Measurements from ENCODE around the gene MVB12B. TPM values are rescaled to one million over a fixed set of nuclear protein-coding genes. Genes with fewer than 3 reads are reported as not detected.
"Not testable (repeated sequence)": the region's sequence is repeated elsewhere in the genome, so short reads cannot be mapped to it uniquely, and the experiment has no call there.

MVB12B gene, protein sequence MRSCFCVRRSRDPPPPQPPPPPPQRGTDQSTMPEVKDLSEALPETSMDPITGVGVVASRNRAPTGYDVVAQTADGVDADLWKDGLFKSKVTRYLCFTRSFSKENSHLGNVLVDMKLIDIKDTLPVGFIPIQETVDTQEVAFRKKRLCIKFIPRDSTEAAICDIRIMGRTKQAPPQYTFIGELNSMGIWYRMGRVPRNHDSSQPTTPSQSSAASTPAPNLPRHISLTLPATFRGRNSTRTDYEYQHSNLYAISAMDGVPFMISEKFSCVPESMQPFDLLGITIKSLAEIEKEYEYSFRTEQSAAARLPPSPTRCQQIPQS
- 10 to 100 TPM in 3 of 4 donors, 1 to 10 TPM in 1; 2.1 to 39.2 (median 22.2) TPM for total RNA-seq

DNA sequence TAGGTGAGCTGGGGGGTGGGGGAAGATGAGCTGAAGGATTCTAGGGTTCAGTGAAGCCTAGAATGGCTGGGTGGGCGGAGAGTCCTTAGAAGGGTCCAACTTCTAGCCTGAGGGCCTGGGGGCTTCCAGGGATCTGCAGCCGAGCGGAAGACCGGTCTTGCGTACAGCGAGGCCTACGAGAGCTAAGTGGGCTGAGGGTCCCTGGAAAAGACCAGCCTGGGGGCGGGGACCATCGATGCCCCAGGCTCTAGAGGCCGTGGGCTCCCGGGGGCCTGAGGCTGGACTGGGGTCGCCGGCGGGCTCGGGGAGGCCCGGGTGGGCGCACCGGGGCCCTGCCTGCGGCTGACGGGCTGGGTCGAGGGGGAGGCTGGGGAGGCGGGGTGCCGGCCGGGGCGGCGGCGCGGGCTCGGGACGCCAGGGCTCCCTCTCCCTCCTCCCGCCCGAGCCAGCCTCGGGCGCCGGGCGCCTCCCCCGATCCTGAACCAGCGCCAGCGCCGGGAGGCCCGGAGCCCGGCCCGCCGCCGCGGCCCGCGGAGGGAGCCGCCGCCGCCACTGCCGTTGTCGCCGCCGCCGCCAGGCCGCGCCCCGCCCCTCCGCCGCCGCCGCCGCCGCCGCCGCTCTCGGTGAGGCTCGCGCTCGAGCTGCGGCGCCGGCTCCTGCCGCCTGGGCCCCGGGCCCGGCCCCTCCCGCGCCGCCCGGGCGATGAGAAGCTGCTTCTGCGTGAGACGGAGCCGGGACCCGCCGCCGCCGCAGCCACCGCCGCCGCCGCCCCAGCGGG lies at the start of gene MVB12B:
Gene MVB12B, plus strand, starts transcription at position 602 of the 778 bp plus-strand sequence. Its CDS starts 101 bp downstream, at position 703.
- DNase-seq = peak; percentile 21 to 34
- no peak for TF ChIP-seq POLR2A (IDR thresholded peaks at IDR 0.05)
- peak in 1 of 4 experiments; percentile 10 for TF ChIP-seq CTCF (IDR thresholded peaks at IDR 0.05)
- intact Hi-C loops (cut with DNase I; ENCODE audit: low total_unique reads) = no loop called here
- H3K9me3 ChIP-seq = no peaks in the 10 kb centered on the region
- no peaks in the 10 kb centered on the region for H3K27me3 ChIP-seq
- H3K4me1 ChIP-seq = peaks cover 0 to 2% of the 10 kb centered on the region in 2 donors
- no peaks in the 10 kb centered on the region for H3K36me3 ChIP-seq
- H3K27ac ChIP-seq = peak within 1 kb of the TSS; percentile 74 to 81
- peak within 1 kb of the TSS; percentile 33 to 62 for H3K4me3 ChIP-seq

GRCh38 chr9:126283799-126284465 lies 42.7 kb upstream of the MVB12B start:
- H3K27me3 ChIP-seq = peaks cover 0 to 4% of the 10 kb centered on the region in 2 donors
- intact Hi-C loops (cut with DNase I; ENCODE audit: low total_unique reads) = no loop called here
- DNase-seq = no peak
- TF ChIP-seq CTCF (IDR thresholded peaks at IDR 0.05) = no peak
- TF ChIP-seq POLR2A (IDR thresholded peaks at IDR 0.05) = no peak
- H3K9me3 ChIP-seq = no peaks in the 10 kb centered on the region
- no peaks in the 10 kb centered on the region for H3K4me1 ChIP-seq
- no peak overlapping the region for H3K4me3 ChIP-seq
- no peaks in the 10 kb centered on the region for H3K36me3 ChIP-seq
- no peak overlapping the region for H3K27ac ChIP-seq

DNA sequence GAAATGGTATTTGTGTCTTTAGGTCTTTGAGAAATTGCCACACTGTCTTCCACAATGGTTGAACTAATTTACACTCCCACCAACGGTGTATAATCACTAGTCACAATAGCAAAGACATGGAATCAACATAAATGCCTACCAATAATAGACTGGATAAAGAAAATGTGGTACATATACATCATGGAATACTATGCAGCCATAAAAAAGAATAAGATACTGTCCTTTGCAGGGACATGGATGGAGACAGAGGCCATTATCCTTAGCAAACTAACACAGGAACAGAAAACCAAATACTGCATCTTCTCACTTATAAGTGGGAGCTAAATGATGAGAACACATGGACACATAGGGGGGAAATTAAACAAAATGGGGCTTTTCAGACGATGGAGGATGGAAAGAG lies 41.0 kb upstream of the MVB12B start:
- not testable (repeated sequence) for H3K36me3 ChIP-seq

GRCh38 chr9:126287166-126287866 lies 39.3 kb upstream of the MVB12B start:
- no peak overlapping the region for H3K4me3 ChIP-seq
- no peaks in the 10 kb centered on the region for H3K36me3 ChIP-seq
- no peak overlapping the region for H3K27ac ChIP-seq
- H3K4me1 ChIP-seq = no peaks in the 10 kb centered on the region
- H3K27me3 ChIP-seq = peaks cover 0 to 4% of the 10 kb centered on the region in 2 donors
- H3K9me3 ChIP-seq = no peaks in the 10 kb centered on the region
- intact Hi-C loops (cut with DNase I; ENCODE audit: low total_unique reads) = no loop called here
- DNase-seq = no peak
- TF ChIP-seq POLR2A (IDR thresholded peaks at IDR 0.05) (no peak), CTCF (IDR thresholded peaks at IDR 0.05) (no peak)

More for the DNA sequence above, 41.0 kb upstream of the MVB12B start:
- DNase-seq; H3K4me1 ChIP-seq; H3K4me3 ChIP-seq; intact Hi-C loops (cut with DNase I; ENCODE audit: low total_unique reads); H3K27ac ChIP-seq; H3K9me3 ChIP-seq; H3K27me3 ChIP-seq: not testable (repeated sequence)

DNA sequence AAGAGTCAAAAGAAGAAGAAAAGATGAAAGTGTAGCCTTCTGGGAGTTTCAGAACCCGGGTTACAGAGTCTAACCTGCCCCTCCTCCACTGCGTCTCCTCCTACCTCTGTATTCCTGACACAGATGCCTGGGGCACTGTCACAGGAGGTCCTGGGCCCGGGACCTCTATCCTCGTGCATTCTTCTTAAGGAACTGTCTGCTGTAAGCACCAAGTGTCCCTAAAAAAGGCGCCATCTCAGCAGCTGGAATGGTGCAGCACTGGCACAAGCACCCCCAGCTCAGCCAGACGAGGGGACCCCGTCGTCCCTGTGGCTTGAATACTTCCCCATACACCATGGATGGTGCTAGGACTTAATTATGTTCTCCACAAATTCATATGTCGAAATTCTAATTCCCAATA lies 35.8 kb upstream of the MVB12B start:
- Histone ChIP-seq H3K27ac (no peak overlapping the region), H3K4me1 (no peaks in the 10 kb centered on the region), H3K4me3 (no peak overlapping the region), H3K27me3 (peaks cover 0 to 4% of the 10 kb centered on the region in 2 donors), H3K9me3 (no peaks in the 10 kb centered on the region), H3K36me3 (no peaks in the 10 kb centered on the region)
- intact Hi-C loops (cut with DNase I; ENCODE audit: low total_unique reads) = no loop called here
- TF ChIP-seq POLR2A (IDR thresholded peaks at IDR 0.05) = no peak
- no peak for TF ChIP-seq CTCF (IDR thresholded peaks at IDR 0.05)
- no peak for DNase-seq
